Sigmoid colon (tissue), 7 donors: ENCODE measurements around the gene OTUB2. TPM values are rescaled to one million over a fixed set of nuclear protein-coding genes. Genes with fewer than 3 reads are reported as not detected.

Experiments used
- DNase-seq: peaks from one replicate; pipeline ENCODE4 v3.0.0-alpha.2; 2019
- H3K27ac ChIP-seq, 4 donors: fragments of 200-600 bp; sonication (generic); one replicate each; pipeline ENCODE4 v1.5.1; 2016 to 2019; ENCODE audit warnings: mild to moderate bottlenecking in 1 of 4
- H3K27me3 ChIP-seq, 3 donors: fragments of 200-600 bp; sonication (generic); one replicate each; pipeline ENCODE4 v1.5.1; 2019; ENCODE audit warnings: mild to moderate bottlenecking in 1 of 3
- H3K36me3 ChIP-seq, 4 donors: fragments of 200-600 bp; sonication (generic); one replicate each; pipeline ENCODE4 v1.5.1; 2016 to 2019
- H3K4me1 ChIP-seq, 4 donors: fragments of 200-600 bp; sonication (generic); one replicate each; pipeline ENCODE4 v1.5.1; 2017 to 2019
- H3K4me3 ChIP-seq, 4 donors: fragments of 200-600 bp; sonication (generic); one replicate each; pipeline ENCODE4 v1.5.1; 2017 to 2019; ENCODE audit warnings: mild to moderate bottlenecking in 2 of 4, moderate library complexity in 1 of 4
- H3K9me3 ChIP-seq, 4 donors: fragments of 200-600 bp in 3 of 4; sonication (generic) in 3 of 4; one replicate each; pipeline versions ENCODE4 v1.5.1 to v1.6.1; 2013 to 2019
- EP300 ChIP-seq, 4 donors: sonication (generic); formaldehyde crosslinking; IDR thresholded peaks; one replicate each; pipeline ENCODE4 v1.6.1; 2017; ENCODE audit warnings: antibody characterized with exemption in 4 of 4
- POLR2A ChIP-seq, 2 donors: fragments of 450-650 bp; IDR thresholded peaks; one replicate each; pipeline ENCODE4 v1.6.1; 2016; ENCODE audit warnings: antibody characterized with exemption in 2 of 2, mild to moderate bottlenecking in 2 of 2, moderate library complexity in 2 of 2
- POLR2AphosphoS5 ChIP-seq, 4 donors: sonication (generic); formaldehyde crosslinking; IDR thresholded peaks; one replicate each; pipeline ENCODE4 v1.6.1; 2017; ENCODE audit warnings: antibody characterized with exemption in 4 of 4
- WGBS, 2 donors: extraction: QIAGEN DNeasy Blood & Tissue Kit; methylation state at CpG; one replicate each; pipeline ENCODE4 v1.1.7; 2013; 5-methylcytosine and 5-hydroxymethylcytosine counted together
- intact Hi-C: fragments of 100-400 bp; cut with DNase I; formaldehyde crosslinking; loops from one replicate; pipeline ENCODE4 v1.15.1; 2023
- polyA plus RNA-seq, 3 donors: library from polyadenylated mRNA; stranded (reverse); fragments of 200-250 nt; gene quantifications; one replicate each; pipeline ENCODE4 v1.2.3, GENCODE V29; 2013
- total RNA-seq, 4 donors: library from RNA; depleted of rRNA; stranded (reverse); fragments of >200 nt; gene quantifications; one replicate each; pipeline ENCODE4 v1.1.0, GENCODE V29; 2016
- TF ChIP-seq, protein P1 (sequence below), 4 experiments: fragments of 450-650 bp in 3 of 4; fragments of 200-600 bp in 1 of 4; IDR thresholded peaks; one replicate each; pipeline ENCODE4 v1.5.1; 2016 to 2019; ENCODE audit warnings: antibody characterized with exemption in 4 of 4, mild to moderate bottlenecking in 3 of 4, moderate library complexity in 2 of 4
- donor health status: healthy with polysubstance abuse.
- donor health status: Bipolar disorder and iron deficiency.
- donor health status: healthy.

The OTUB2 gene
- total and polyA plus RNA-seq, 7 donors, result 0.14 to 2.3 (median 0.60) TPM

DNA sequence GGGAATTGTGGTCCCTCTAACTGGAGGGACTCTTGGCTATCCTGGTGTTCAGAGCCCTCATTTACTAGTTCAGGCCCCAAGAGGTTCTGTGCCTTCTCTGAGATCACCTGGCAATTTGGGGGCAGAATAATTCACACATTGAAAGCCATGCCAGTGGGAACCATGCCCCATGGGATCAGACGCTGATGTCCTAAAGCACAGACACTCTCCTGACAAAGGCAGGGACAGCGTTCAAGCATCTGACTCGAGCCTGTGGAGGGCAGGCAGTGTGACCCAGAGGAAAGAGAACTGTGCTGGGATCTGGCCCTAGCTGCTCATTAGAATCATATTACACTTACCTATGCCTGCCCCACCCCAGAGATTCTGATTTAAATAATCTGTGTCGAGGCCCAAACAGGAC lies 47.4 kb upstream of the OTUB2 start:
- TF ChIP-seq EP300 (IDR thresholded peaks at IDR 0.05), result no peak
- TF ChIP-seq POLR2AphosphoS5 (IDR thresholded peaks at IDR 0.05), result no peak
- TF ChIP-seq POLR2A (IDR thresholded peaks at IDR 0.05), result no peak
- TF ChIP-seq, protein P1, sequence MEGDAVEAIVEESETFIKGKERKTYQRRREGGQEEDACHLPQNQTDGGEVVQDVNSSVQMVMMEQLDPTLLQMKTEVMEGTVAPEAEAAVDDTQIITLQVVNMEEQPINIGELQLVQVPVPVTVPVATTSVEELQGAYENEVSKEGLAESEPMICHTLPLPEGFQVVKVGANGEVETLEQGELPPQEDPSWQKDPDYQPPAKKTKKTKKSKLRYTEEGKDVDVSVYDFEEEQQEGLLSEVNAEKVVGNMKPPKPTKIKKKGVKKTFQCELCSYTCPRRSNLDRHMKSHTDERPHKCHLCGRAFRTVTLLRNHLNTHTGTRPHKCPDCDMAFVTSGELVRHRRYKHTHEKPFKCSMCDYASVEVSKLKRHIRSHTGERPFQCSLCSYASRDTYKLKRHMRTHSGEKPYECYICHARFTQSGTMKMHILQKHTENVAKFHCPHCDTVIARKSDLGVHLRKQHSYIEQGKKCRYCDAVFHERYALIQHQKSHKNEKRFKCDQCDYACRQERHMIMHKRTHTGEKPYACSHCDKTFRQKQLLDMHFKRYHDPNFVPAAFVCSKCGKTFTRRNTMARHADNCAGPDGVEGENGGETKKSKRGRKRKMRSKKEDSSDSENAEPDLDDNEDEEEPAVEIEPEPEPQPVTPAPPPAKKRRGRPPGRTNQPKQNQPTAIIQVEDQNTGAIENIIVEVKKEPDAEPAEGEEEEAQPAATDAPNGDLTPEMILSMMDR (IDR thresholded peaks at IDR 0.05), result no peak
- Histone ChIP-seq H3K4me1 (peaks cover 0 to 71% (median 48%) of the 10 kb centered on the region in 4 donors), H3K27me3 (no peaks in the 10 kb centered on the region), H3K27ac (peak overlapping the region; percentile 86 to 93 (median 90)), H3K4me3 (no peak overlapping the region), H3K9me3 (no peaks in the 10 kb centered on the region), H3K36me3 (no peaks in the 10 kb centered on the region)
- 69 to 81% methylated on average over 4 of the region's 4 CpGs for WGBS, 2 donors
- intact Hi-C loops, result no loop called here
- no peak for DNase-seq

DNA sequence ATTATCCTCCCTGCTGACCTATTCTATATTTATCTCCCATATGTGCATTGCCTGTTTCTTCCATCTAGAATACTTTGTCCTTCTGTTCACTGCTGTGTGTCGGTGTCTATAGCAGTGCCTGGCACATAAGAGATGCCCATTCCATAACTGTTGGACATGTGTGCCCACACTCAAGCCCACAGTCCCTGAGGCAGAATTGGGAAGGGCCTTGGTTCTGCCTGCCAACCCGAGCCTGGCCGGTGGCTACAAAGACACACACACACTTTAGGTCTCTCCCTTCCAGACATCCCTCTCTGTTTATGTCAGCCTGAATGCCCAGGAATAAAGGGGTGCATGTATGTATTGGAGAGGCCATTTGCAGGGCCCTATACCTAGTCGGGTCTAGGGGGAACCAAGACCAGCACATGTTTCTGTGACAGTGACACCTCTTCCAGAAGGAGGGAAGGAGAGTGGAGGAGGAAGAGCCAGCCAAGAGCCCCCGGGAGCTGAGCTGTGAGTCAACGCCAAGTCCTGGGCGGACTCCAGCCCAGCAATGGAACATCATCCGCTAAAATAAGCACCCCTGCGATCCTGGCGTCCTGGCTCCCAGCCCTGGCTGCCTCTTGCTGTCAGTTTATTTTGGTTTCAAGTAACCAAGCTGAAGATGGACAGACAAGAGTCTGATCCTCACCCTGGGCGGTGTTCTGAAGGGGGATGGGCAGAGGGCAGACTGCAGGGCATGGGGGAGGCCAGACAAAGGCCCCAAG lies 45.5 kb upstream of the OTUB2 start:
- peaks cover 0 to 77% (median 63%) of the 10 kb centered on the region in 4 donors for H3K4me1 ChIP-seq
- 77% methylated on average over 11 of the region's 11 CpGs for WGBS, 2 donors
- H3K27me3 ChIP-seq, result no peaks in the 10 kb centered on the region
- intact Hi-C loops, result loop anchor here (10.0 kb wide), 1 partner anchor 916 kb away; no protein-coding TSS in a partner anchor
- no peaks in the 10 kb centered on the region for H3K9me3 ChIP-seq
- no peaks in the 10 kb centered on the region for H3K36me3 ChIP-seq
- peak; percentile 96 for DNase-seq
- TF ChIP-seq POLR2AphosphoS5 (IDR thresholded peaks at IDR 0.05) (peak; percentile 44 to 73 (median 64)), EP300 (IDR thresholded peaks at IDR 0.05) (peak in 1 of 4 donors; percentile 34), POLR2A (IDR thresholded peaks at IDR 0.05) (no peak)
- TF ChIP-seq, protein P1 (IDR thresholded peaks at IDR 0.05), result no peak
- H3K27ac ChIP-seq, result peak overlapping the region; percentile 85 to 93 (median 89)
- H3K4me3 ChIP-seq, result no peak overlapping the region

DNA sequence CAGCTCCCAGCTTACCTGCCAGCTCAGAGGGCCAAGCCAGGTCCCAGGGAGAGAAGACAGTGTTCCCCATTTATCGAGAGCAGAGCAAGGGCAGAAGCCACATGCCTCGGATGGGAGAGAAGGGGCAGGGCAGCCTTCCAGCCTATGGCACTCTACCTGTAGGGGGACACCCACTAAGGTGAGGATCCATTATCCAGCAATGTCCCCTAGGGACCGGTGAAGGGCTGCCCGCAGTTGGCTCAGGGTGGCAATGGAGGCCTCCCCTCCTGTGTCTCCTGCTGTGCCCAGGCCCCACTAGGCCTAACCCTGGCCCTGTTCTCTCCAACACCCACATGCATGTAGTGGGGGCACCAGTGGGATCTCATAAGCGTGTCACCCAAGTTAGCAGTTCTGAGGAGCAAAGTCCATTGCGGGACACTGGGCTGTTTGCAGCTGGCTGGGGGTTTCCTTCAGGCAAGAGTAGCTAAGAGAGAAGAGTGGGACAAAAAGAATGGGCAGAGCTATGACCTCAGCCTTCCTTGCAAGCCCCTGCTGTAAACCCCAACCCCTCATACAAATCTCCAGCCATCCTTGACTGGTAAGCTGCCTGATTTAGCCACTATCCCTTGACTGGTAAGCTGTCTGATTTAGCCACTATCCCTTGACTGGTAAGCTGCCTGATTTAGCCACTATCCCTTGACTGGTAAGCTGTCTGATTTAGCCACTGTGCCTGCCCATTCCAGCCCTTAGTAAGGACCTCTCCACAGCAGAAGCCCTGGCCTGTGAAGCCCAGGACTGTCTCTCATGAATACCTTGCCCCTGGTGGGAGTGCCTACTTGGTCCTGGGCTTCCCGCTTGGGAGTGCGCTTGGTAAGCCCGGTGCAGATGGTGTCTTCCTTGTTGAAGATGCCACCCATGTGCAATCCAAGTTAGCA lies 44.6 kb upstream of the OTUB2 start:
- no peak for DNase-seq
- H3K9me3 ChIP-seq, result no peaks in the 10 kb centered on the region
- peaks cover 0 to 78% (median 65%) of the 10 kb centered on the region in 4 donors for H3K4me1 ChIP-seq
- H3K27me3 ChIP-seq, result no peaks in the 10 kb centered on the region
- H3K27ac ChIP-seq, result peak overlapping the region; percentile 85 to 93 (median 89)
- intact Hi-C loops, result loop anchor here (10.0 kb wide), 1 partner anchor 917 kb away; no protein-coding TSS in a partner anchor
- no peaks in the 10 kb centered on the region for H3K36me3 ChIP-seq
- TF ChIP-seq EP300 (IDR thresholded peaks at IDR 0.05) (no peak), POLR2A (IDR thresholded peaks at IDR 0.05) (no peak), POLR2AphosphoS5 (IDR thresholded peaks at IDR 0.05) (no peak)
- TF ChIP-seq, protein P1 (IDR thresholded peaks at IDR 0.05), result no peak
- H3K4me3 ChIP-seq, result no peak overlapping the region
- WGBS, 2 donors, result 91 to 93% methylated on average over 9 of the region's 9 CpGs

DNA sequence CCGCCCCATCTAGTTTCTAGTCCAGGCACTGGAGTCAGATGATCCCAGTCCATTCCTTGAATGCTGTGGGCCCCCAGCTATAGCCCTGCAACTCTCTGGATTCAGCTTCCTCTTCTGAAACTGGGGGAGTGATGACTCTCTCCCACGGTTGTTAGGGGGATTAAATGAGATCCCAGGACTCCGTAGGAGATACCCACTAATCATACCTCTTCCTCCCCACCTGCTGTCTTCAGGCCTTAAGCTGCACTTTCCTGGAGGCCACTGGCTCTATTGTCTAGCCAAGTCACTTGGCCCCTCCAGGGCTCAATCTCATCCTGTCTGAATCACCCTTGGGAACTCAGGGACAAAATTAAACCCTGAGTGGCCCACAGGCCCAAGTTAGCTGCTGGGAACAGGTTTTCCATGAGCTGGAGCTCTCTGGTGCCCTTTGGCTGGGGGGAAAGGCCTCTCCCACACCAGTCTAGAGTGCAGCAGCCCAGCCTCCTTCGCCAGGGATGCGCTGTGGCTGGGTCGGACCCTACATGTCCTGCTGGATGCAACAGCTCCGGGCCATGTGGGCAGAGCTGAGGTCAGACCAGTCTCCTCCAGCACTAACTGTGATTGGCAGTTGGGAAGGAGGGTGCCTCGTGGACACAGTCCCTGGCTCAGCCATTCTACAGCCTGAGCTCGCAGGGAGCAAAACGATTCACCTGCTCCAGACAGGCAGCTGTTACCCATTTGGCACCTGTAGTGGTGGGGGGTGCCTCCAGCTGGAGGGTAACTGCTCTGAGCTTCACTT lies 43.7 kb upstream of the OTUB2 start:
- H3K36me3 ChIP-seq, result no peaks in the 10 kb centered on the region
- H3K9me3 ChIP-seq, result no peaks in the 10 kb centered on the region
- DNase-seq, result no peak
- TF ChIP-seq POLR2A (IDR thresholded peaks at IDR 0.05) (no peak), EP300 (IDR thresholded peaks at IDR 0.05) (no peak)
- intact Hi-C loops, result loop anchor here (10.0 kb wide), 1 partner anchor 918 kb away; no protein-coding TSS in a partner anchor
- peak overlapping the region; percentile 85 to 93 (median 89) for H3K27ac ChIP-seq
- H3K4me3 ChIP-seq, result no peak overlapping the region
- no peaks in the 10 kb centered on the region for H3K27me3 ChIP-seq
- peaks cover 0 to 79% (median 65%) of the 10 kb centered on the region in 4 donors for H3K4me1 ChIP-seq
- WGBS, 2 donors, result 81 to 90% methylated on average over 10 of the region's 10 CpGs
